ENCODE results near the gene LPAR1. TPM values are rescaled to one million over a fixed set of nuclear protein-coding genes. Genes with fewer than 3 reads are reported as not detected.

The LPAR1 gene, protein sequence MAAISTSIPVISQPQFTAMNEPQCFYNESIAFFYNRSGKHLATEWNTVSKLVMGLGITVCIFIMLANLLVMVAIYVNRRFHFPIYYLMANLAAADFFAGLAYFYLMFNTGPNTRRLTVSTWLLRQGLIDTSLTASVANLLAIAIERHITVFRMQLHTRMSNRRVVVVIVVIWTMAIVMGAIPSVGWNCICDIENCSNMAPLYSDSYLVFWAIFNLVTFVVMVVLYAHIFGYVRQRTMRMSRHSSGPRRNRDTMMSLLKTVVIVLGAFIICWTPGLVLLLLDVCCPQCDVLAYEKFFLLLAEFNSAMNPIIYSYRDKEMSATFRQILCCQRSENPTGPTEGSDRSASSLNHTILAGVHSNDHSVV
- polyA plus RNA-seq (2012; ENCODE audit: low read depth, missing spikeins), result 0.22 TPM

DNA sequence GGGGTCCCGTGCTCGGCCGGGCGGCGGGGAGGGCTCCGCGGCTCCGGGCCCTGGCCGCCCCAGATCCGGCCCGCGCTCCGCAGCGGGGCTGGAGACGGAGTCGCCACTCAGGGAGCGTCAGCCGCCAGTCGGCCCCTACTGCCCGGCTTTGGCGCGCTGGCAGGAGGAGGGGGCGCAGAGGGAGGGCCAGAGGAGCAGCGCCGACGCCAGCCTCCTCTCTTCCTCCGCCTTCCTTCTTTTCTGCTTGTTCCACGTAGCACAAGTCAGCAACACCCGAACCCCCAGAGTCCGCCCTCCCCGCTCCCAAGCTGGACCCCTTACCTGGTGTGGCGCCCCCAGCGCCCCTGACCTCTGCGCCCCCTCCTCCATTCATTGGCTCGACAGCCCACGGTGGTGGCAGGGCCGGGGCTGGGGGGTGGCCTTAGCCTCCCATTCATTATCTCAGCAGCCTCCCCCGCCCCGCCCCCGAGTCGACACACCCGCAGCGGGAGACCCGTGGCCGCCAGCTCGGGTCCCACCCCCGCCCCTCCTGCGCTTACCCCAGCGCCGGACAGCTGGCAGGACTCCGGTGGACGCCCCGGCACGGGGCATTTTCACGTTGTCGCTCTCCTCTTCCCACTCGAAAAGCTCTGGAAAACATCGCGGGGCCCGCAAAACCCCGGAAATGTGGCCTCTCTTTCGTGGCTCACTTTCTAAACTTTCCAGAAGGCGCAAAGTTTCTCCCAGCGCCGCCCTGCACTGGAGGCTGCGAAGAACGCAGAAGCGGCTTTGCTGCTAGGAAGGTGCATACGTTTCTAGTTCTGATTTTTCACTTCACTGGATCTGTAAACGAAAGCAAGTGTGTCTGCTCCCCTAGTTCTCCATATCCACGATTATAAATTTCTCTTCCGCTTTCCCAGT is at the start of gene LPAR1:
LPAR1 (minus strand) TSS at position 140 of the 900 bp plus-strand sequence. CDS start 66,353 bp downstream, outside the sequence.
- FAIRE-seq (no peak), DNase-seq (ENCODE audit: insufficient read length, low spot score) (no peak)
- no peak for TF ChIP-seq PAX5 (IDR thresholded peaks at IDR 0.05; ENCODE audit: insufficient read depth, low read length, severe bottlenecking)
- no peak for TF ChIP-seq TAF1 (IDR thresholded peaks at IDR 0.05; ENCODE audit: low read depth, low read length)
- no peak for TF ChIP-seq POLR2A (IDR thresholded peaks at IDR 0.05; ENCODE audit: low read depth, low read length)
- TF ChIP-seq POU2F2 (IDR thresholded peaks at IDR 0.05; ENCODE audit: low read depth, low read length), result no peak

DNA sequence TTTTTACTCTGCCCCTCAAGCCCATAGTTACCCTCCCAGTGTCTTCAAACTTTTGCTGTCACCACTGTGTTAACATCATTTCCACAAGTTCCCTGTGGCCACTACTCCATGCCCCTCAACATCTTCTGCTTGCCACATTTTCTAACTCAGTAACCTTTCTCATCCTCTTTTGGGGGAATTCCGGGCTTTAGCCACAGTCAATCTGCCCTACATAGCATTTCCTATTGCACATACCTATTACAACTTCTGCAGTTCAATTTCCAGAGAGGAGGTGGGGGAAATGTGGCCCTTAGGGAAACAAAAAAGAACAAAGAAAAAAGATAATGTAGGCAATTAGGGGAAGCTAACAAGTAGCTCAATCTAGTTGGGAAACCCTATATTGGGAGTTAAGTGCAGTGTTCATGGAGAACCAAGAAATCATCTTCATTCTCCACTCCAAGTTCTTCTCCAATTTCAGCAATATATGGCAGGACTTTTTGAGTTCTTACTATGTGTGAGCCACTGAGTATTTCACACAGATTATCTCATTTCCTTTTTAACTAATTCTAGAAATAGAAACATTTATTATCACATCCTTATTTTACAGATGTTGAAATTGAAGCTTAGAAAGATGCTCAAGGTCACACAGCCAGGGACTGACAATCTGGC is 40.2 kb upstream of the LPAR1 start:
- TF ChIP-seq POLR2A (IDR thresholded peaks at IDR 0.05; ENCODE audit: low read depth, low read length) (no peak), POLR2AphosphoS5 (IDR thresholded peaks at IDR 0.05; ENCODE audit: low read depth, low read length) (no peak), TAF1 (IDR thresholded peaks at IDR 0.05; ENCODE audit: low read depth, low read length) (no peak), SPI1 (IDR thresholded peaks at IDR 0.05; ENCODE audit: low read depth, low read length) (peak; percentile 65)
- FAIRE-seq (peak; percentile 31), DNase-seq (ENCODE audit: insufficient read length, low spot score) (no peak)

DNA sequence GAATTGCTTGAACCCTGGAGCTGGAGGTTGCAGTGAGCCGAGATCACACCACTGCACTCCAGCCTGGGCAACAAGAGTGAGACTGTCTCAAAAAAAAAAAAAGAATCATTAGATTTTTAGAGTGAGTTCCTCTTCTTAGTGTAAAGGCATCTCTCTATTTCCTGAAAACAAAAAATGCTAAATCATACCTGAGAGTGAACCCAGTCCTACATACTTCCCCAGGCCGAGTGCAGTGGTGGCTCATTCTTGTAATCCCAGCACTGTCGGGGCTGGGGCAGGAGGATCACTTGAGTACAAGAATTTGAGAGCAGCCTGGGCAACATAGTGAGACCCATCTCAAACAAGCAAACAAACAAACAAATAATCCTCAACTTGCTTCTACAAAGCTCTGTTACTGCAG is 38.2 kb upstream of the LPAR1 start:
- DNase-seq (ENCODE audit: insufficient read length, low spot score) (no peak), FAIRE-seq (peak; percentile 52)
- no peak for TF ChIP-seq POU2F2 (IDR thresholded peaks at IDR 0.05; ENCODE audit: low read depth, low read length)
- no peak for TF ChIP-seq POLR2A (IDR thresholded peaks at IDR 0.05; ENCODE audit: low read depth, low read length)
- no peak for TF ChIP-seq SPI1 (IDR thresholded peaks at IDR 0.05; ENCODE audit: low read depth, low read length)
- TF ChIP-seq TAF1 (IDR thresholded peaks at IDR 0.05; ENCODE audit: low read depth, low read length), result no peak
- no peak for TF ChIP-seq POLR2AphosphoS5 (IDR thresholded peaks at IDR 0.05; ENCODE audit: low read depth, low read length)
- TF ChIP-seq PAX5 (IDR thresholded peaks at IDR 0.05; ENCODE audit: insufficient read depth, low read length, severe bottlenecking), result no peak

DNA sequence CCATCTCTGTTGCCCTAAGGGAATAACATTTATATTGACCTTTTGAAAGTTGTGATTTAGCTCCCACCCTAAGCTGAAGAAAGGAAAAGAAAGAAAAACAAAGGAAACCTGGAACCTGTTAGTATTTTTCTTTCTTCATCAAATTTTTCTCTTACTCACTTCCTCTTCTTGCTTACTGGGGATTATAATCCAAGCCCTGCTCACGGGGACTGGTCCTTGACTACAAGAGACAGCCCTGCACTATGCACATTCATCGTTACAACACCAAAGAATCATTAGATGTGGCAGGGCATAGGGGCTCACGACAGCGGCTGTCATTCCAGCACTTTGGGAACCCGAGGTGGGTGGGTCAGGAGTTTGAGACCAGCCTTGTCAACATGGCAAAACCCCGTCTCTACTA is 37.8 kb upstream of the LPAR1 start:
- TF ChIP-seq POU2F2 (IDR thresholded peaks at IDR 0.05; ENCODE audit: low read depth, low read length) (no peak), SPI1 (IDR thresholded peaks at IDR 0.05; ENCODE audit: low read depth, low read length) (peak; percentile 74)
- FAIRE-seq, result no peak
- DNase-seq (ENCODE audit: insufficient read length, low spot score), result no peak

DNA sequence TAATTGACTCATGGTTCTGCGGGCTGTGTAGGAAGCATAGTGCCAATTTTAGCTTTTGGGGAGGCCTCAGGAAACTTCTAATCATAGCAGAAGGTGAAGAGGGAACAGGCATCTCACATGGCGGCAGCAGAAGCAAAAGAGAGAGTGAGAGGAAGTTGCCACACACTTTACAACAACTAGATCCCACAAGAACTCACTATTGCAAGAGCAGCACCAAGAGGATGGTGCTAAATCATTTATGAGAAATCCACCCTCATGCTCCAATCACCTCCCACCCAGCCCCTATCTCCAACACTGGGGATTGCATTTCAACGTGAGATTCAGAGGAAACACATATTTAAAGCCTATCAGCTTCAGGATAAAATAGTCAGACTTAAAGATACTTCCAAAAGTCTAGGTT is 36.1 kb upstream of the LPAR1 start:
- FAIRE-seq (no peak), DNase-seq (ENCODE audit: insufficient read length, low spot score) (no peak)
- TF ChIP-seq POLR2AphosphoS5 (IDR thresholded peaks at IDR 0.05; ENCODE audit: low read depth, low read length), result no peak
- no peak for TF ChIP-seq PAX5 (IDR thresholded peaks at IDR 0.05; ENCODE audit: insufficient read depth, low read length, severe bottlenecking)
- no peak for TF ChIP-seq SPI1 (IDR thresholded peaks at IDR 0.05; ENCODE audit: low read depth, low read length)
- no peak for TF ChIP-seq POLR2A (IDR thresholded peaks at IDR 0.05; ENCODE audit: low read depth, low read length)
- no peak for TF ChIP-seq TAF1 (IDR thresholded peaks at IDR 0.05; ENCODE audit: low read depth, low read length)
- no peak for TF ChIP-seq POU2F2 (IDR thresholded peaks at IDR 0.05; ENCODE audit: low read depth, low read length)

DNA sequence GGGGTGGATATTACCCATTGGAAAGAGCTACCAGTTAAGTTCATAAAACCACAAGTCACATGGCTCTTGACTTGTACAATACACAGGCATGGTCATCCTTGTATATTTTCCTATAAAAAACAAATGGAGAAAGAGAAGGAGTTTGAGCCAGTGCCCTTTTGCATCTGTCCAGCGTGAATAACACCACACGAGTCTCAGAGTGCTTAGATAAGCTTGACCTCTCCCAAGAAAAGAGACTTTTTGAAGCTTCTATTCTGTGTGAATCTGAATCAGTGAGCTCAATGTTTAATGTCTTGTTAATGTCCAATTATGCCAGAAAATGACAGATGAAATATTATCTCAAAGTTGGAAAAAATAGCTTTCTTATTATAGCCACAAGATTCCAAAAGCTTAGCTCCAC is 30.9 kb upstream of the LPAR1 start:
- TF ChIP-seq POLR2AphosphoS5 (IDR thresholded peaks at IDR 0.05; ENCODE audit: low read depth, low read length) (no peak), PAX5 (IDR thresholded peaks at IDR 0.05; ENCODE audit: insufficient read depth, low read length, severe bottlenecking) (no peak), TAF1 (IDR thresholded peaks at IDR 0.05; ENCODE audit: low read depth, low read length) (no peak), SPI1 (IDR thresholded peaks at IDR 0.05; ENCODE audit: low read depth, low read length) (no peak), POLR2A (IDR thresholded peaks at IDR 0.05; ENCODE audit: low read depth, low read length) (no peak), POU2F2 (IDR thresholded peaks at IDR 0.05; ENCODE audit: low read depth, low read length) (no peak)
- DNase-seq (ENCODE audit: insufficient read length, low spot score) (no peak), FAIRE-seq (no peak)

DNA sequence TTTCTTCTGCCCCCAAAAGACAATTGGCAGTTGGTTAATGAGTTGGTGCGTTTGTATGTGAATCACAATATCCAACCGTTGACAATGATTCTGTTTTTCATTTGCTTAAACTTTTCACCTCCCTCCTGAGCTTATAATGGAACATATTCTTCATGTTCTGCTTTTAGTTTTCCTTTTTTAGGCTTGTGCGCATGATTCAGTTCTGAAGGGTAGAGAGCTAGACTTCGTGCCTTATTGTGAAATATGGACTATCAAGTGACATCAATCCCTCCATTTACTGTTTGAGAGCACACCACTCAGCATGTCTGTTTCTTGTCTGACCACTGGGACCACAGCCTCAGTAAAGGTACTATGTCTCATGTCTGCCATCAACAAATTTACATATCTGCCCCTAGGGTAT is 30.5 kb upstream of the LPAR1 start:
- no peak for TF ChIP-seq POLR2AphosphoS5 (IDR thresholded peaks at IDR 0.05; ENCODE audit: low read depth, low read length)
- TF ChIP-seq POU2F2 (IDR thresholded peaks at IDR 0.05; ENCODE audit: low read depth, low read length), result no peak
- no peak for TF ChIP-seq PAX5 (IDR thresholded peaks at IDR 0.05; ENCODE audit: insufficient read depth, low read length, severe bottlenecking)
- no peak for TF ChIP-seq POLR2A (IDR thresholded peaks at IDR 0.05; ENCODE audit: low read depth, low read length)
- TF ChIP-seq TAF1 (IDR thresholded peaks at IDR 0.05; ENCODE audit: low read depth, low read length), result no peak
- no peak for TF ChIP-seq SPI1 (IDR thresholded peaks at IDR 0.05; ENCODE audit: low read depth, low read length)
- no peak for DNase-seq (ENCODE audit: insufficient read length, low spot score)
- FAIRE-seq, result no peak

DNA sequence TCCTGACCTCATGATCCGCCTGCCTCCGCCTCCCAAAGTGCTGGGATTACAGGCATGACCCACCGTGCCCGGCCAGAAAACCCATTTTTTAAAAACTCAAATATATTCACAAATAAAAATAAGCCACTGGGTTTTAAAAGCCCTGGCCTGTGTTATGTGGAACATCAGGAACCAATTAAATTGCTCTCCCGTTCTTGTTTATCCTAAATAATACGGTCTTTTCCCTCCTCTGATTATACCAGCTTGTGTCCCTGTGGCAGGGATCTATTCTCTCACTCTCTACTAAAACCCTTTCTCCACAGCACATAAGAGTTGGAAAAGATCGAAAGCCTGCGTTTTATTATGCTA is 30.1 kb upstream of the LPAR1 start:
- DNase-seq (ENCODE audit: insufficient read length, low spot score) (no peak), FAIRE-seq (no peak)
- TF ChIP-seq TAF1 (IDR thresholded peaks at IDR 0.05; ENCODE audit: low read depth, low read length) (no peak), SPI1 (IDR thresholded peaks at IDR 0.05; ENCODE audit: low read depth, low read length) (no peak), POLR2A (IDR thresholded peaks at IDR 0.05; ENCODE audit: low read depth, low read length) (no peak), POLR2AphosphoS5 (IDR thresholded peaks at IDR 0.05; ENCODE audit: low read depth, low read length) (no peak), POU2F2 (IDR thresholded peaks at IDR 0.05; ENCODE audit: low read depth, low read length) (no peak), PAX5 (IDR thresholded peaks at IDR 0.05; ENCODE audit: insufficient read depth, low read length, severe bottlenecking) (no peak)

DNA sequence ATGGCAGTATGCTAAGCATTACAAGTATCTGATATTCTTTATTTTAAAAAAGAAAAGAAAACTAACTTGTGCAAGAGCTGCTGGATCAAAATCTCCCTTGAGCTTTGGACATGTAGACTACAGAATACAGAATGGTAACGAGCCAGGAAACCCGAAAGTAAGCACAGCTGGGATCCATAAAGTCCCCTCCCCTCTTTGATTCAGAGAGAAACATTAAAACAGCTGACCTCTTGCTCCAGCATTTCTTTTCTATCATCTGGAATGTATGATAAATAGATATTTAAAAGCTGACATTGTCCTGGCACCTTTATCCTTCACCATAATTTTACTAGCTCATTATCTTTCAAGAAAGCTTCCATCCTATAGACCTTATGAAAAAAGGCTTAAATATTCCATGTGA is 28.2 kb upstream of the LPAR1 start:
- DNase-seq (ENCODE audit: insufficient read length, low spot score) (no peak), FAIRE-seq (no peak)
- TF ChIP-seq PAX5 (IDR thresholded peaks at IDR 0.05; ENCODE audit: insufficient read depth, low read length, severe bottlenecking) (no peak), TAF1 (IDR thresholded peaks at IDR 0.05; ENCODE audit: low read depth, low read length) (no peak), POLR2AphosphoS5 (IDR thresholded peaks at IDR 0.05; ENCODE audit: low read depth, low read length) (no peak), POLR2A (IDR thresholded peaks at IDR 0.05; ENCODE audit: low read depth, low read length) (no peak), POU2F2 (IDR thresholded peaks at IDR 0.05; ENCODE audit: low read depth, low read length) (no peak), SPI1 (IDR thresholded peaks at IDR 0.05; ENCODE audit: low read depth, low read length) (no peak)

Measured in GM12891 (cell line).